GM18498 (cell line): Measurements from ENCODE around the gene MTURN.
A peak's percentile ranks its signal among the peaks of the same experiment; 100 is the strongest.

Source experiments
- ATAC-seq: cut with Tn5 transposase; IDR thresholded peaks from one replicate; pipeline ENCODE4 v1.9.1; 2021; ENCODE audit warnings: mild to moderate bottlenecking, moderate library complexity; ENCODE audit not compliant: unreplicated experiment

The MTURN gene

DNA sequence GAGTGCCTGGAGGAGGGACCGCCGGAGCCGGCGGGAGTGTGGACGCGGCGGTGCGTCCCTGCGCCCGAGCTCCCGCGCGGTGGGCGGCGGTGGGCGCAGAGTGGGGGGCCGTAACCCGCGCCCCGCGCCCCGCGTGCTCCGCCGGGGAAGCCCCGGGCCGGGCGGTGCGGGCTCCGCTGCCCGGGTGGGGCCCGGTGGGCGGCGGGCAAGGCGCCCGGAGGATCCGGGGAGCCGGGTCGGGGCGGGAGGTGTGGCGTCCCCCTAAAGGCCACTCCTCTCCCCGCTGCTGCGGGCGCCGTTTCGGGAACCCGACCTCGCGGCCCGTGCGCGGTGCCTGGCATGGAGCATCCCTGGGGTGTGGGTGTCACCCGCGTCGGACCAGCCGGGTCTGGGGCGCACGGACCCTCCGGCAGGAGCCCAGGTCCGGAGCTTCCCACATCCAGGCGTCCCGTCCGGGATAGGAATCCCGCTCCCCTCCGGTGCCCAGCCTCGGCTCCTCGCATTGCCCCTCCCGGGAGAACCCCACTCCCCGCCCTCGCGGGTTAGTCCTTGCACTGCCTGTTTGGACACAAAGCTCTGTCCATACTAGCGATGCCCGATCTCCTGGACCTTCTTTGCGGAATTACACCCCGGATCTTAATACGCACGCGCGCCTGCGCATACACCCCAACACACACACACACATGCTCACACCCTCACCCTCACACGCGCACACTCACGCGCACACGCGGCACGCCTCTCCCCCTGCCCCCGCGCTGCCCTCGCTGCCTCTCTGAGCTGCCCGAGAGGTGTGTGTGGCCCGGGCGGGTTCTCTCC, 723 bp downstream of the MTURN start:
- peak; percentile 15 for ATAC-seq

DNA sequence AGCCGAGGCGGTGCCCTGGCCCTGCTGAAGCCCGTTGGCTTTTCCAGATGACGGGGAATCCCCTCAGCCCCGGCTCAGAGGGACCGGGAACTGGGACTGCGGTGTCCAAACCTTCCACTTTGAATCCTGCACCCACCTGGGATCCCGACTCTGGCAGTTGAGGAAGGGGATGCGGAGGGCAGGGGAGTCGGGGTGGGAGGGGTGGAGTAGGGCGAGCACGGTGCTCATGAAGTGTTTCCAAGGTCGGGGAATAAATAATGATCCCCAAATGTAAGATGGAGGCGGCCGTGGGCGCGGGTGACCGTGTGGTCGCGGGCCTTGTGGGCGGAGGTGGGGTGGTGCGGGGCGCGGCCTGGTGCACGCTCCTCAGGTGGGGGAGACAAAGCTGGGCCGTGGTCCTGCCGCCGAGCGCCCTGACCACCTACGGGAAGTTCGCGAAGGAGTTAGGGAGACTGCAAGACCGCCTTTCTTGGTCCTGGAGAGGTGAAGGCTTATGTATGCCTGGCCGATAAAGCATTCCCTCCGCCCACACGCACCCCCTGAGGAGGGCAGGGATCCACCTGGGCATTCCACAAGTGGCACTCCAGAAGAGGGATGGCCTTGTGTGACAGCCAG, 1.4 kb downstream of the MTURN start:
- ATAC-seq: no peak

DNA sequence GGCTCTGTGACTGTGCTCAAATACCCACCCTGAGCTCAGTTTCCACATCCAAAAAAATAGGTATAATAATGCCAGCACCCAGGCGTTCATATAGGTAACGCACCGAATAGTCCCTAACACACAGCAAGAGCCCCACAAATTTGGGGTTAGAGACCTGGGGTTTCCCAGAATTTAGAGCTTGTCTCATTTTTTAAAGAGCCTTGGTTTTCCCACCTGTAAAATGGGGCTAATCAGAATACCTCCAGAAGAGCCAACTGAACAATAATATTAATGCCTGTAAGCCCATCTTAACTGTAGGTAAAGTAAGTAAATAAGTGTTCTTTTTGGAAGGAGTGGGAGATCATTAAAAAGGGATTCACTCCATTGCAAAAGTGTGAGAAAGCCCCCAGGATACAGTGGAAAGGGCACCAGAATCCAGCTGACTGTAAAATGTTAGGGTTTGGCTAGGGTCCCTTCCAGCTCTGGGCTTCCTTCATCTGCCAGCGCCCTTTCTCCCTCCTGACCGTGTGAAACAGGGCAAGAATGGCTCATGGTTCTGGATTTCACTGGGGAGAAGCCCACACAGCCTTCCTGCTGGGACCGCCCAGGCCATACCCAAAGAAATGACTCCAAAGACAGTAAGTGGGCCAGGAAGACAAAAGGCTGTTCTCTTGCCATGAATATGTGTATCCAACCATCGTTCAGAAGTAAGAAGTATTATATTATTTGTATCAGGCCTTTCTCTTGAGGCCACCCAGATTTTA, 2.1 kb downstream of the MTURN start:
- no peak for ATAC-seq

DNA sequence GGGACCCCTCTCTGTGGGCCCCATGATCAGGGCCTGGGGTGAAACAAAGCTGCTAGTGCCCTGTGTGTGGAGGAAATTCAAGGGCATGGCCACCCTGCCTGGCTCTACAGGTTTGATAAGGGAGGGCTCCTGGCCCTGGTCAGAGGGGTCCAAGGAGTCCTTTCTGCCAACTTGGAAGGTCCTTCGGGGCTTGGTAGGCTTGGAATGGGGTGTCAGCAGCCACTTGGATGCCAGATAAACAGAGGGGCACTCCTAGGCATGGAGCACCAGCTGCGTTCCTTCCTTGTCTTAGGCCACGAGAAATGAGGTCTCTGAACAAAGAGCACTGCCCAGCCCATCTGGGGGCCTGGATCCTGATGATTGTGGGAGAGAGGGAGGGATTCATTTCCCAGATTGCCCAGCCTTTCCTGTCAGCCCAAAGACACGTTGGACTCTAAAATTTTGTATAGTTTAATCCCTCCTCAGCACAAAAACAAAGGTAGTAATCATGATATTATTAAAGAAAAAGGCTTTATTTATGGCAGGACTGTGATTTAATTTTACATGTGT, 5.1 kb downstream of the MTURN start:
- ATAC-seq: no peak

DNA sequence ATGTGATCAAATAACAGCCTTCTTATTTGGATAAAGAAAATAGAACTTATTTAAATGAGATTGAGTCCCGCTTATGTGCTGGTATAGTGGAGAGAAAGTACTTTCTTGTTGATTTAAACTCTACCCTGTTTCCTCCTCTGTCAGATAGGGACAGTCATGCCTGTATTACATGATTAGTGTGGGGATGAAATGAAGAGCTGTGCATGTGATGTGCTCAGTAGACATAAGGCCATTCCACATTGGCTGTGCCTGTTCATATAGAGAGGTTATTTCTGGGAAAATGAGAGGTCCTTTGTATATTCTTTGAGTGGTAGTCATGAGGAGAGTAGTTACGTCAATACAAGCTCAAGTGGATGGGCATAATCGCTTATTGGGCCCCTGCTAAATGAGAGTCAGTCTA, 5.7 kb downstream of the MTURN start:
- ATAC-seq: no peak

DNA sequence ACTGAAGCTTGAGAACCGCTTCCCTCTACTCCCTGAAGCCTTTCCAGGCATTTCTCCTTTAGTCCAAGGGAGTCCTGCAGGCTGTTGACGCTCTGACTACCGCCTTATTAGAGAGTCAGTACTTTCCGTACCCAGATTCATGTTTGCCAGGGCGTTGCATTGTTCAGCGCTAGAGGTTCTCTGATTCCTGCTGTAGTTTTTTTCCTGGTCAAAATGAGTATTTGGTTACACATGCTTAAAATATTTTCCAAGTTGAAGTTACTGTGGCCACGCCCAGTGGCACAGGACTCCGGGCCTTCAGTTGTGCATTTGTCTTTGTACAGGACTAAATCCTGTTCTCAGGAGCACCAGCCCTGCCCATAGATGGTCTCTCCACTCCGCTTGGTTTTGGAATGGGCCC, 7.9 kb downstream of the MTURN start:
- ATAC-seq: no peak

DNA sequence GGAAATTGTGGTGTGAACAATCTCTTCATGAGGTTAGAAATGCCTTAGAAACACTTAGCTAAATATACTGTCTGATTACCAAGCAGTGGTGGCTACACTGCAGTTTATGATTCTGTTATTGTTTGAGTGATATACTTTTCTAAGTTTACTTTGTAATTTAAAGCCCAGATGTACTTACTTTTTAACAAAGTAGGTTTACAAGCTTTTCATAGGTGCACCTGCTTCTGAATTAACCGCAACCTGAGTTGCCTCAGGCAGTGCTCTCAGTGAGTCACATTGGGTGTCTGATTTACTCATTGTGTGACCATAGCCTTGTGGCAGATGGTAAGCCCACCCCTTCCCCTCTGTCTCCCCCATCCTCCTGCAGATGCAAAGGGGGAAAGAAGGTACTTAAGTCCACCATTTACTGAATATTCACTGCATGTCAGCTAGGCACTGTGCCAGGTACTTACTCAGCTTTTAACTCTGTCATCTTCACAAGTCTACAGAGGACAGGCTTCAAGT, 9.0 kb downstream of the MTURN start:
- no peak for ATAC-seq

DNA sequence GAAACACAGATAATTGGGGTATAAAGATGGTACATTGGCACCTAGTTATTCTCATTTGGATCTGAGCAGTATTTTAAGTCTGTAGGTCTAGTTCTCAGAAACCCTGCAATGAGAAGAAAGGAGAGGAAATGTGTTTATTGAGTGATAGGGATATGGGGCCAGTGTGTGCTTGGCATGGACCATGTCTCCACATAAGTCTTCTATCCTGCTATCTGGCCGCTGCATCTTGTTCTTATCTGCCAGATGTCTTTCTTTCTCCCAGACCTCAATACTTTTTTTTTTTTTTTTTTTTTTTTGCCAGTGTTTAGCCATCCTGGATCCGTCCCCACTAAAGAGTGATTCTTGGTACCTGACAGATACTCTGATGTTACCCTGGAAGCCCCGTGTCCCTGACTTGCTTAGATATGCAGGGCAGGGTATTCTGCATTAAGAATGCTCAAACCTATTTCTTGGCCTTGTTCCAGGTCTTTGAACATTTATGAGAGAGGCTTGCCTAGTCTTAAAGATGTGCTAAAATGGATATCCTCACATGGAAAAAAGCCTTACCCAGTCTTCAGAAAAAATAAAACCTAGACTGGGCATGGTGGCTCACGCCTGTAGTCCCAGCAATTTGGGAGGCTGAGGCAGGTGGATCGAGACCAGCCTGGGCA, 10.0 kb downstream of the MTURN start:
- ATAC-seq: no peak

DNA sequence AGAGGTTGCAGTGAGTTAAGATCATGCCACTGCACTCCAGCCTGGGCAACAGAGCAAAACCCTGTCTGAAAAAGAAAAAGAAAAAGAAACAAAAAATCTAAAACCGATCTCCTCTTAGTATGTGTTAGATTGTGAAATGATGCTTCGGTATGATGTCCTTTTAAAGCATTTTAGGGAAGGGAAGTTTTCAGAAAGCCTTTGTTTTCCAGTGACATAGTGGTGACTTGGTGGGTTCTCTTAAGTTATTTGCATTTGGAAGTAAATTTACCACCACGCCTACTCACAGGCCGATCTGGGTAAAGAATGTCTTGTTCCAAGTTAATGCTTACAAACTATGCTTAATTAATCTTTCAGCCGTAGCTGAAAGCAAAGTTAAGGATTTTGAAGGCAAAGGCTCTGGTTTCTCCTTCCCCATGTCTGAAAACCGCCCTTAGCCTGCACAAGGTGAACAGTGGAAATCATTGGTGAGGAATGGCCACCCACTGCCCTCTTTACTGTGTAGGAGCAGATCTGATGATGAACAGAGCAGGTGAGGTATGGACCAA, 10.7 kb downstream of the MTURN start:
- ATAC-seq: no peak

DNA sequence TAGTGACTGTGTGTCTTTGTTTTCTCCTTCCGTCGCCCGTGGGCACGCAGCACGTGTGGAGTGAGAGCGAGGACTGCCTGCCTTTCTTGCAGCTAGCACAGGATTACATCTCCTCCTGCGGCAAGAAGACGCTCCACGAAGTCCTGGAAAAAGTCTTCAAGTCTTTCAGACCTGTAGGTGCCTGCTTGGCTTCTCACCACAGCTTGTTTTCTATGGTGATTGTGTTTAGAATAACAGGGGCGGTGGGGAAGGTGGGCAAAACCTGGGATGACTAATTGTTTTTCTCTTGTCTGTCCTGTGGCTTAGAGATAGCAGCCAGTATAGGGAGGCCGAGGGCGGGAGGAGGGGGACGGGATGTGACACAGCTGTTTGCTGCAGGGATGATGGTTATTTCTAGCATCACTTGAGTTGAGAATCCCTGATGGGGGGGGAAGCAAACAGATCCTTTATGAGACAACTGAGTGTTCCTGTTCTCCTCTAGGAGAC, 11.4 kb downstream of the MTURN start:
- no peak for ATAC-seq

DNA sequence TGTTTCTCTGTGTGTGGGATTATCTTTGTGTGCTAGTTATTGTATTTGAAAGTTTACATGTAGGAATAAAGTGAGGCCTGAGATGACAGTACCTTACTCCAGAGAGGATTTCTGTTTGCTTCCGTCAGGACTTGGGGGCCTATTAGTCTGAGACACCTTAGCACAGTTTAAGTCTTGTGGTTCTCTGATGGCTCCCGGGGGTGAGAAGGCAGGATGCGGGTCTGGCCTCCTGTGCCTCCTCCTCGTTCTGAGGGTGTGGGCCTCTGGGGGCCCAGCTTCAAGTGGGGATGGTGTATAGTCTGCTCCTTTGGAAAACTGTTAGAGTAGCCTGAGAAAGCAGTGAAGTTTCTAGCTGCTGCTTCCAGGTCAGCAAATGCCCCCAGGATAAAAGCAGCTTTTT, 12.4 kb downstream of the MTURN start:
- ATAC-seq: no peak

DNA sequence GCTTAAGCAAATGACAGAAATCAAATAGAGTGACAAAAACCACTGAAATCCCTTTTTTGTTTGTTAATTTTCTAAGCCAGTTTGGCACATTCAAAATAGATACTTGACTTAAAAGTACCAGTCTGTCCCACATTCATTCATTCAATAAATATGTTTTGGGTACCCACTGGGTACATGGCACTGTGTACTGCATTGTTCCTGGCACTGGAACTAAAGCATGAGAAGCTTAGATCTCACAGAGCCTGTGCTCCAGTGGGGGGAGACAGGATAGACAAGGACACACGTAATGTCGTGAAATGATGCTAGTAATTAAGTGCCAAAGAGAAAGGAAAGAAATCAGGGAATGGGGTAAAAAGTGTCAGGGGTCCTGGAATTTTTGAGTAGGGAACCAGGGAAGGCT, 13.0 kb downstream of the MTURN start:
- no peak for ATAC-seq

DNA sequence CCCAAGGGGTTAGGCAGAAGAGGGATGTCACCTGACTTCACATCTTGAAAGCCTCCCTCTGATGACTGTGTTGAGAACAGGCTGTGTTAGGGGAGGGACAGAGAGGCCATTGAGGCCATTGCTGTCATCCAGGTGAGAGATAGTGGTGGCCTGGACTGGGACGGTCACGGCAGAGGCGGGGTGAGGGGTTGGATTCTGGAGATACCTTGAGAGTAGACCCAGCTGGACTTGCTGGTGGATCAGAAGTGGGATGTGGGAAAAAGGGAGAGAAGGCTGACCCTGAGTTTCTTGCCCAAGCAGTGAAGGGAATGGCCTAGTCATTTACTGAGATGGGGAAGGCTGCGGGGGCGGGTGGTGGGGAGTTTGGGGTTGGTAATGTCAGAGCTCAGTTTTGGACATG, 13.6 kb downstream of the MTURN start:
- no peak for ATAC-seq

DNA sequence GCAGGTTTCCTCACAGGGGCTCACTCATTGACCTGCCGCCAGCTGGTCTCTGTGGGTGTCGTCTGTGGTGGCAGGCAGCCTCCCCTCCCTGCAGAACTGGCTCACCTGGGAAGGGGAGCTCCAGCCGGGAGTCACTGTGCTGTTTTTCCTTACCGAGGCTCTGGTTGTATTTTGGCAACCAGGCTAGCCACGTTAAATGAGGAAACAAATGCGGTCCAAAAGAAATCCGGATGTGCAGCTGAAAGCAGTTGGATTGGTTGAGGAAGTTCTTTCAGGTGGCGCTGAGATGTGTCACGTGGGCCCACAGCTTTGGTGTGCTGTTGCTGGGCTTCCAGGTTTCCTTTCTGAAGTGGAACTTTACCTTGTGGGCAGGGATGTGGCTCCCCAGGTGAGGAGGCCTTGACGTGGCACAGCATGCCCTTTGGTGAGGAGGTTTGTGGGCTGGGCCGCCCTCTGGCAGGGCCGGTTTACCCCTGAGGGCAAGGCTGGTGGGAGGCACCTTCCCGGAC, 14.2 kb downstream of the MTURN start:
- ATAC-seq: no peak

DNA sequence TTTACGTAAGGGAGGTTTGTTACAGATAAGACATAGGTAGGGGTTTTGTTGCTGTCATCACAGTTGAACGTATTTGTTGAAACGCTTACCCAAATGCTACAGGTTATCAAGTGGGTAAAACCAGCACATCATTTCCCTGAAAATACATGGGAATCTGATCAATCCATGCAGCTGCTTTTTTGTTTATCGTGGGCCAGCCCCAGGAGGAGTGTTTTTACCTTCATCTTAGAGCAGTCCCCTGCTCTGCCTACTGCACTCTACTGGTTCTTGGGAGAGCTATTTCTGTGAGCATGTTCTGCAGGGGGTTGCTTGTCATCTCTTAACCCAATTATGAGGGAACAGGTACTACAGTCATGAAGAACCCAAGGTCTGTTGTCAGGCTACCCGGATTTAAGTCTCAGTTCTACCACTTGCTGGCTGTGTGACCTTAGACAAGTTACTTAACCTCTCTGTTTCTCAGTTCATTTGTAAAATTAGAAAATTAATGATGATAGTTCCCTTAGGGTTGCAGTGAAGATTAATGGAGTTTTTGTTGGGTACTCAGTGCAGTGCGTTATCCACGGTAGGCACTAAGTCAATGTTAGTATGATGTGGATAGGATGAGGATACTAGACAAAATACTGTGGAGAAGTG, 15.0 kb downstream of the MTURN start:
- ATAC-seq: no peak

DNA sequence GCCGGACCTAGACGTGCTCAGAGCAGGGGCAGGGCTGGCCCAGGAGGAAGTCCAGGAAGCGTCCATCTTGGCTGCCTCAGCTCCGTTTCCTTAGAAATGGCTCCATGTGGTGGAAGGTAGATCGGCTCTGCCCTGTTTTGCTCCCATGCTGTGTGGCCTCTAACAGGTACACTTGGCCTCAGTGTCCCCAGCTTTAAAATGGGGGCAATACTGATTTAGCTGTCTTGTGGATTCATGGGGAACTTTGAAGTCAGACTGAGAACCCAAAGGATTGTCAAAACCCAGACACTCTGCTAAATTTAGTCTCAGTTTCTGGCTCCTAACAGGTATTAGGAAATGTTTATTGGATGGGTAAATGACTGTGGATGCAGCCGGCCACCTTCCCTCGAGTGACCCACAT, 15.9 kb downstream of the MTURN start:
- ATAC-seq: no peak

DNA sequence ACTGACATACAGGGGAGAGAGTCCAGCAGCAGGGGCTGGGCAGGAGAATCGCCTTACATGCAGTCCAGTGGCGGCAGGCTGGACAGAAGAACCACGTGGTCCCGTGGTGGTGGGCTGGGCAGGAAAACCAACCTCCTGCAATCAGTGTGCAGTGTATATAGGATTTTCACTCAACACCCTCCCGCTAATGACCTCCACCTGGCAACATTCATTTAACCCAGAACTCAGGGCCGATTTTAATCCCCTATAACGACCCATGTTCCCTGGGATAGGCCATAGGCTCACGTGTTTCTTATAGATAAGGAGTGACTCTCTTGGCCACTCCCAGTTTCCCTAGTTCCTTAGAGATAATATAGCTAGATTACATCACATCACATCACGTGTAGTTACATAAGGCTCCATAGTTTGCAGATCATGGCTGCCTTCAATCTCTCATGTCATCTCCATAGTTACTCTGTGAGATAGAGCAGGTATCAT, 19.4 kb downstream of the MTURN start:
- ATAC-seq: no peak

DNA sequence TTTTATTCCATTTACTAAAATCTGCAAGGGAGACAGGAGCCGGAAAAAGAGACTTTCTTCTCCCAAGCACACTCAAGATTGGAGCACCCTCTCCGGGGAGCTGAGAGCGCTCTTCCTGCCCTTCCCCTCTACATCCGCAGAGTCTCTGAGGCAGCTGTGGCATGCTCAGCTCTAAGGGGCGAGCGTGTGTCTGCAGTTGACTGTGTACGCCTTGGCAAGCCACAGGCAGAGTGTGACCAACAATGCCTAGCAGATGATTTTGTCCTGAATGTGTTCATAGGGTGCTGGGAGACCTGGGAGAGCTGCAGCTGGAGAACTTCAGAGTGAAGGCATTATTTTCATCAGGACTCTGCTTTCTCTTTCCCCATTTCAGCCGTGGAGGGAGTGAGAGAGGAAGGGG, 20.7 kb downstream of the MTURN start:
- no peak for ATAC-seq

DNA sequence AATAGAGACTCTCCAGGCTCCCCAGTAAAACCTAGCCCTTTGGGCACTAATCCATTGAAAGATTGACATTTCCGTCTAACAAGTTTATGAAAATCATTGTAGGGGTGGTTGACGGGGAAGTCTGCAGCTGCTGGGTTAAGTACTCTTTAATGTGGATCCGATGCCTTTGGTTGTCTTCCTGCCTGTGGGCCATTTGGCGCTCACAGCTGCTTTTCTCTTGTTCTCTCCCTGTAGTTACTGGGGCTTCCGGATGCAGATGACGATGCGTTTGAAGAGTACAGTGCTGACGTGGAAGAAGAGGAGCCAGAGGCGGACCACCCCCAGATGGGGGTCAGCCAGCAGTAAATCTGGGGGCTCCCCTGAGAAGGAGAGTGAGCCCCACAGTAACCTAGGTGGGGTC, 22.4 kb downstream of the MTURN start:
- ATAC-seq: no peak

DNA sequence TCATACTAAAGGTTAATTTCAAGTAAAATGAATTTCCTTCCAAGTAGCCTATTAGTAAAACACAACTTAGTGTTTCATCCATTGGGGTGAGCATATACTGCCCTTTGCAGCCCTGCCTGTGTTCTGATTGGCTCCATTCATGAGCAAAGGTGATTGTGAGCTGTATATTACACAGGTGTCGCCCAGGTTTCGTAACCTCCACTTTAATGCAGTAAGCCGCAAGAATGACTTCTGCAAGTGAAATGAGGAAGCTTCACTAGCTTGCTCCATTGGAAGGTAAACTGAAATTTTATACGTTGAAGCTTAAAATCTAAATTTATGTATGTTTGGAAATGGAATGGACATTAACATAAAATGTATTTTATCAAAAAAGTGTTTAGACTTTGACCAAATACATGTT, 24.4 kb downstream of the MTURN start:
- no peak for ATAC-seq
